Endothelial cell of umbilical vein (primary cell): ENCODE data around the gene B3GNT3. TPM values are rescaled to one million over a fixed set of nuclear protein-coding genes. Genes with fewer than 3 reads are reported as not detected.

Source experiments
- BruUV-seq: library from RNA; stranded (reverse); fragments of 400-500 nt; replicated peaks from 2 replicates; lab custom pipeline; 2021; lab: Mats Ljungman, UMichigan
- CTCF ChIA-PET: fragments of 300-600, 350-600 bp; sonication (Branson Sonifier 250); formaldehyde crosslinking; loops from one replicate; lab custom pipeline; 2021; ENCODE audit warnings: antibody characterized with exemption, inconsistent platforms; lab: Charles Lee
- POLR2A ChIA-PET: fragments of 300-600, 350-600 bp; sonication (Branson Sonifier 250); formaldehyde crosslinking; loops from one replicate; lab custom pipeline; 2021; ENCODE audit warnings: antibody characterized with exemption, inconsistent platforms; lab: Charles Lee
- DNase-seq: peaks from one replicate; pipeline ENCODE4 v3.0.0-alpha.2; 2011; ENCODE audit warnings: low read depth, low spot score
- FAIRE-seq: peaks from 2 replicates; lab custom pipeline; 2011; peaks lifted over from hg19 to GRCh38; lab: Jason Lieb, UNC
- H2AFZ ChIP-seq: 2 replicates; pipeline ENCODE4 v1.6.0; 2012; ENCODE audit warnings: low read depth, low read length, control low read depth, inconsistent platforms
- H3K27ac ChIP-seq: 2 replicates; pipeline ENCODE4 v1.5.1; 2011; ENCODE audit warnings: low read depth, mild to moderate bottlenecking, control low read depth, low read length, moderate library complexity; ENCODE audit not compliant: insufficient read depth
- H3K27me3 ChIP-seq, 2 experiments: 2 replicates each; pipeline versions ENCODE4 v1.6.0 to v1.6.1; 2011; ENCODE audit warnings: low read length in 2 of 2, mixed read lengths in 1 of 2; ENCODE audit not compliant: control insufficient read depth in 2 of 2, insufficient read depth in 2 of 2
- H3K36me3 ChIP-seq, 2 experiments: 2 replicates in 1 of 2; 3 replicates in 1 of 2; pipeline ENCODE4 v1.5.1; 2011; ENCODE audit warnings: low read length in 2 of 2, mild to moderate bottlenecking in 1 of 2, moderate library complexity in 1 of 2; ENCODE audit not compliant: control insufficient read depth in 2 of 2, insufficient read depth in 2 of 2; ENCODE audit errors: extremely low read depth in 1 of 2
- H3K4me1 ChIP-seq: 3 replicates; pipeline ENCODE4 v1.5.1; 2011; ENCODE audit warnings: mild to moderate bottlenecking, low read length; ENCODE audit not compliant: control insufficient read depth, insufficient read depth; ENCODE audit errors: extremely low read depth
- H3K4me2 ChIP-seq: 2 replicates; pipeline ENCODE4 v1.6.1; 2011; ENCODE audit warnings: low read length, control low read depth, mixed read lengths; ENCODE audit not compliant: insufficient read depth
- H3K4me3 ChIP-seq, 3 experiments: fragments of 200-600 bp in 1 of 3; sonication (generic), shearing (Covaris generic) in 1 of 3; replicated peaks in 1 of 3; 2 replicates each; pipeline ENCODE4 v1.5.1; 2011 to 2016; ENCODE audit warnings: control low read depth in 3 of 3, low read length in 3 of 3, mild to moderate bottlenecking in 2 of 3, inconsistent platforms in 1 of 3, low read depth in 1 of 3, moderate library complexity in 1 of 3; ENCODE audit not compliant: insufficient read depth in 1 of 3
- H3K79me2 ChIP-seq: 2 replicates; pipeline ENCODE4 v1.6.0; 2012; ENCODE audit warnings: low read length, inconsistent platforms; ENCODE audit not compliant: control insufficient read depth, insufficient read depth
- H3K9ac ChIP-seq: replicated peaks from 2 replicates; pipeline ENCODE3; 2011; ENCODE audit warnings: low read length, control low read depth; ENCODE audit not compliant: insufficient read depth; ENCODE audit errors: extremely low read depth
- H3K9me1 ChIP-seq: replicated peaks from 3 replicates; pipeline ENCODE4 v1.6.0; 2011; ENCODE audit warnings: mild to moderate bottlenecking, low read length; ENCODE audit not compliant: control insufficient read depth, insufficient read depth; ENCODE audit errors: extremely low read depth
- H3K9me3 ChIP-seq: replicated peaks from 2 replicates; pipeline ENCODE4 v1.5.1; 2012; ENCODE audit warnings: low read length, inconsistent platforms; ENCODE audit not compliant: control insufficient read depth, insufficient read depth
- H4K20me1 ChIP-seq: replicated peaks from 2 replicates; pipeline ENCODE3; 2011; ENCODE audit warnings: mild to moderate bottlenecking, low read length; ENCODE audit not compliant: control insufficient read depth, insufficient read depth; ENCODE audit errors: extremely low read depth
- CTCF ChIP-seq, 2 donors: IDR thresholded peaks; 1 replicate in 1 of 2; 2 replicates in 1 of 2; pipeline ENCODE4 v1.5.1; 2011; ENCODE audit warnings: low read length in 2 of 2, mild to moderate bottlenecking in 2 of 2, moderate library complexity in 2 of 2, control low read depth in 1 of 2, inconsistent platforms in 1 of 2, low read depth in 1 of 2; ENCODE audit not compliant: insufficient read depth in 1 of 2; ENCODE audit errors: extremely low read depth in 1 of 2
- EZH2 ChIP-seq: IDR thresholded peaks from 2 replicates; pipeline ENCODE4 v1.6.1; 2012; ENCODE audit warnings: borderline replicate concordance, low read depth, mild to moderate bottlenecking, moderate library complexity, low read length, inconsistent platforms; ENCODE audit not compliant: severe bottlenecking
- FOS ChIP-seq: IDR thresholded peaks from 2 replicates; pipeline ENCODE4 v1.6.1; 2011; ENCODE audit warnings: mild to moderate bottlenecking, low read length, moderate library complexity, borderline replicate concordance; ENCODE audit not compliant: insufficient read depth
- GATA2 ChIP-seq: IDR thresholded peaks from 2 replicates; pipeline ENCODE4 v1.7.0; 2011; ENCODE audit warnings: low read depth, mild to moderate bottlenecking, moderate library complexity, mixed read lengths, low read length; ENCODE audit not compliant: insufficient read length, insufficient read depth
- JUN ChIP-seq: IDR thresholded peaks from 2 replicates; pipeline ENCODE4 v1.6.1; 2011; ENCODE audit warnings: borderline replicate concordance, low read depth; ENCODE audit not compliant: insufficient read length, insufficient read depth
- MAX ChIP-seq: IDR thresholded peaks from 2 replicates; pipeline ENCODE4 v1.6.1; 2011; ENCODE audit not compliant: insufficient read depth, insufficient read length
- MYC ChIP-seq: IDR thresholded peaks from one replicate; pipeline ENCODE4 v1.6.1; 2011; ENCODE audit warnings: mild to moderate bottlenecking, low read depth, low read length
- POLR2A ChIP-seq: IDR thresholded peaks from 2 replicates; pipeline ENCODE4 v1.6.1; 2012; ENCODE audit warnings: low read depth, mild to moderate bottlenecking, control low read depth, low read length
- POLR2AphosphoS5 ChIP-seq: IDR thresholded peaks from 2 replicates; pipeline ENCODE4 v1.6.1; 2012; ENCODE audit warnings: low read depth, mild to moderate bottlenecking, control low read depth, low read length, moderate library complexity; ENCODE audit not compliant: insufficient read depth
- dilution Hi-C: fragments of 300-500 bp; cut with MboI; formaldehyde crosslinking; loops from one replicate; pipeline ENCODE4 v1.15.0; 2019; ENCODE audit warnings: low sequenced_read_pairs; ENCODE audit not compliant: extremely low pct_ligation_motif_present
- intact Hi-C: fragments of 100-400 bp; cut with micrococcal nuclease; formaldehyde crosslinking; loops from one replicate; pipeline ENCODE4 v1.10.0; 2022
- polyA plus RNA-seq, 4 experiments: library from polyadenylated mRNA; depleted of rRNA in 3 of 4; stranded (reverse) in 3 of 4; unstranded in 1 of 4; fragments of >200 nt; gene quantifications; 2 replicates each; pipeline versions ENCODE4 v1.2.1 to v1.2.3, GENCODE V29; 2011 to 2012; ENCODE audit warnings: missing spikeins in 1 of 4
- total RNA-seq: library from RNA; stranded (reverse); gene quantifications from 2 replicates; pipeline ENCODE4 v1.2.3, GENCODE V29; 2021

The B3GNT3 gene
- total and polyA plus RNA-seq, 2 donors (not counting 3 experiments of a cell fraction or from before 2014, with no cell fraction given): 0.10 TPM; not detected in 1

- H3K9me3 ChIP-seq: no peaks in the 10 kb centered on the region
- TF ChIP-seq MYC (no peak), POLR2AphosphoS5 (peak; percentile 13)
- no peak for DNase-seq
- peaks cover 19 to 31% of the 10 kb centered on the region in 2 experiments for H3K36me3 ChIP-seq
- peak overlapping the region in 2 of 3 experiments; percentile 83 to 96 for H3K4me3 ChIP-seq
- H3K9ac ChIP-seq: peak overlapping the region; percentile 95
- H3K4me2 ChIP-seq: peak overlapping the region; percentile 70
- ChIA-PET POLR2A (no interaction called here), CTCF (interaction anchor here (0.5 to 1.2 kb wide), 2 partner anchors 8 to 10 kb away, joined by 4 read pairs; partner anchors contain the start of gene SLC5A5)
- peaks cover 32% of the 10 kb centered on the region for H3K79me2 ChIP-seq
- BruUV-seq: no TSS peak
- H4K20me1 ChIP-seq: peaks cover 4% of the 10 kb centered on the region
- no peaks in the 10 kb centered on the region for H3K9me1 ChIP-seq
- H3K4me1 ChIP-seq: peaks cover 15% of the 10 kb centered on the region
- H3K27ac ChIP-seq: no peak overlapping the region
- H3K27me3 ChIP-seq: no peaks in the 10 kb centered on the region
- dilution Hi-C loops: no loop called here
- no peak overlapping the region for H2AFZ ChIP-seq
- FAIRE-seq: no peak
- intact Hi-C loops: no loop called here
These were observed 66.8 kb downstream of the B3GNT3 start for GRCh38 chr19:17861542-17862402.

GRCh38 chr19:17862711-17863519 is 68.0 kb downstream of the B3GNT3 start:
- no peak overlapping the region for H3K4me3 ChIP-seq
- dilution Hi-C loops: no loop called here
- BruUV-seq: no TSS peak
- ChIA-PET POLR2A (no interaction called here), CTCF (interaction anchor here (1.2 to 3.4 kb wide), 2 partner anchors 9 to 70 kb away, joined by 4 to 22 read pairs; partner anchors contain the start of genes CCDC124 and SLC5A5)
- no peak for FAIRE-seq
- intact Hi-C loops: no loop called here
- no peak overlapping the region for H3K27ac ChIP-seq
- H3K9me3 ChIP-seq: no peaks in the 10 kb centered on the region
- peaks cover 4% of the 10 kb centered on the region for H4K20me1 ChIP-seq
- no peak overlapping the region for H3K9ac ChIP-seq
- H3K4me1 ChIP-seq: peaks cover 15% of the 10 kb centered on the region
- H3K9me1 ChIP-seq: no peaks in the 10 kb centered on the region
- no peak for TF ChIP-seq GATA2
- no peak for TF ChIP-seq MYC
- no peak for TF ChIP-seq MAX
- TF ChIP-seq POLR2AphosphoS5: no peak
- no peak for TF ChIP-seq JUN
- TF ChIP-seq CTCF (IDR thresholded peaks at IDR 0.05; ENCODE audit: extremely low read depth in 1 of 2, insufficient read depth in 1 of 2, low read depth in 1 of 2, low read length in 2 of 2): no peak
- no peak for TF ChIP-seq FOS
- no peak for TF ChIP-seq POLR2A
- TF ChIP-seq EZH2: no peak
- no peak overlapping the region for H2AFZ ChIP-seq
- H3K36me3 ChIP-seq: peaks cover 19 to 31% of the 10 kb centered on the region in 2 experiments
- H3K4me2 ChIP-seq: no peak overlapping the region
- H3K79me2 ChIP-seq: peaks cover 32% of the 10 kb centered on the region
- H3K27me3 ChIP-seq: peaks cover 0 to 2% of the 10 kb centered on the region in 2 experiments
- DNase-seq: no peak
